ENCODE data around the gene HIGD1A.

DNA sequence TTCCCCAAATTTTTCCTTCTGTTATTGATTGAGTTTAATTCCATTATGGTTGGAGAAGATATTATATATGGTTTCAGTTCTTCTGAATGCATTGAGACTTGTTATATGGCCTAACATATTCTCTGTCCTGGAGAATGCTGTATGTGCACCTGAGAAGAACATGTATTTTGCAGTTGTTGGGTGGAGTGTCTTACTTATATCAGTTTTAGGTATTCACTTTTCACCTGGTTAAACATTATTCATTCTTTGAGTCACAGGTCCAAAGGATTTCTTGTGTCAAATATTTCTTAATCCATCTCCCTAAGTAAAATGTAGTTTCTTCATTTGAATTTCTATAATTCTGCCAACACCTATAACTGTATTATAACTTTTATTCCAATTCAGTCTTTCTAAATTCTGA, 22.7 kb upstream of the HIGD1A start:
- TF ChIP-seq, protein P1, sequence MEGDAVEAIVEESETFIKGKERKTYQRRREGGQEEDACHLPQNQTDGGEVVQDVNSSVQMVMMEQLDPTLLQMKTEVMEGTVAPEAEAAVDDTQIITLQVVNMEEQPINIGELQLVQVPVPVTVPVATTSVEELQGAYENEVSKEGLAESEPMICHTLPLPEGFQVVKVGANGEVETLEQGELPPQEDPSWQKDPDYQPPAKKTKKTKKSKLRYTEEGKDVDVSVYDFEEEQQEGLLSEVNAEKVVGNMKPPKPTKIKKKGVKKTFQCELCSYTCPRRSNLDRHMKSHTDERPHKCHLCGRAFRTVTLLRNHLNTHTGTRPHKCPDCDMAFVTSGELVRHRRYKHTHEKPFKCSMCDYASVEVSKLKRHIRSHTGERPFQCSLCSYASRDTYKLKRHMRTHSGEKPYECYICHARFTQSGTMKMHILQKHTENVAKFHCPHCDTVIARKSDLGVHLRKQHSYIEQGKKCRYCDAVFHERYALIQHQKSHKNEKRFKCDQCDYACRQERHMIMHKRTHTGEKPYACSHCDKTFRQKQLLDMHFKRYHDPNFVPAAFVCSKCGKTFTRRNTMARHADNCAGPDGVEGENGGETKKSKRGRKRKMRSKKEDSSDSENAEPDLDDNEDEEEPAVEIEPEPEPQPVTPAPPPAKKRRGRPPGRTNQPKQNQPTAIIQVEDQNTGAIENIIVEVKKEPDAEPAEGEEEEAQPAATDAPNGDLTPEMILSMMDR (IDR thresholded peaks at IDR 0.05) = no peak
- no peak for TF ChIP-seq POLR2A (IDR thresholded peaks at IDR 0.05)

Measured in Peyer's patch (tissue), 4 donors.